Right hindlimb (tissue), 1 donor: Measurements from ENCODE around the gene NR2F2.

Experiments used
- DNase-seq: peaks from one replicate; pipeline ENCODE4 v3.0.0-alpha.2; 2018

The NR2F2 gene

DNA sequence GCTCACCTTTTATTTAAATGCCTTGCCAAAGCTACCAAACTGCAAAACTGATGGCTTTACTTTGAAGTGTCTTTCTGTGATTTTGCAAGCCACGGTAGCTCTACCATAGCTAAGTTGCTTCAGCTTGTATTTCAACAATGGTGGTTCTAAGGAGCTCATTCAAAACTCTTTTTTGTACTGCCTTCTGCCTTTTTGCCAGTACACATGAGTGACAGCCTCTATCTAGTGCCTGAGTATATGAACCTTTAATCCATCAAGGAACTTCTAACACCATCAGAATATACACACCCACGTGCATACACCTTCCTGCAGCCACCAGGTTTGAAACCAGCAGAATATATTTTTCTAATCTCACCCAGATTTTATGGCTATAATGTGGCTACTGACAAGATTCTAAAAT, 10.4 kb upstream of the NR2F2 start:
- no peak for DNase-seq

DNA sequence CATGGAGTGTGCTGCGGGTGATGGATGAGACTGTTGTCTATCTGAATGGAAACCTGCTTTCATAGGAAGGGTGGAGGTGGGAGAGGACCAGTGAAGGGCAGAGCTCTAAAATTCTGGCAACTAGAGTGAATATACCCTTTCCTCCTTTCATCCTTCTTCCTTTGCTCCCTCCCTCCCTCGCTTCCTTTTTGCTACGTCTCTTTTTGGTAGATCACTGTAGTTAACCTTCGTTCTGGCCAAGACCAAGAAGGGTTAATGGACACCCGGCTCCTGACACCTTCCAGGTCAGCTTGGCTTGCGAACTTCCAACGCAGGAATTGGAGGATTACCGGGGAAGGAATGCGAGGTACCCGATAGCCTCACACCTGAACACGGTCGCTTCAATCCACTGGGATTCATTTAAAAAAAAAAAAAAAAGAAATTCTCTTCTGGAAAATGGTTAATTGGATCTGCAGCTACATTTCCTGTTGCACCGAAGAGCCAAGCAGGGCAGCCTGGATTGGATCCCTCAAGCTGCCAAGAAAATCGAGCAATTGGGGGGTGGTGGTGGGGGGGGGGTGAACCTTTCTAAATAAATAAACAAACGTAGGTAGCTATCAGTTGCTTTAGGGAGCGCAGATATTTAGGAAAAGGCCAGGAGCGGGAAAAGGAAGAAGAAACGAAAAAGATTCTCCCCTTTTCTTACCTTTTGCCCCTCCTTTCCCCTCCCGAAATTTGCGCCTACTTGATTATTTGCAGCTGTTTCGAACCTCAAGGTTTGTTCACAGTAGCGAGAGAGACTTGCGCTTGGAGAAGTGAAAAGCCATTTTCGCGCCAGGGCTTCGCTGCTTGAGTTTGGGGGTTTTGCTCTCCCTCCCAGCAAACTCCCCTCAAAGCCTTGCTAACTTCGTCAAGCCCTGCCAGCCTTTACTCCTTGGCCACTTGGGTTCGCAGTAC, 9.5 kb upstream of the NR2F2 start:
- DNase-seq: peak; percentile 33

DNA sequence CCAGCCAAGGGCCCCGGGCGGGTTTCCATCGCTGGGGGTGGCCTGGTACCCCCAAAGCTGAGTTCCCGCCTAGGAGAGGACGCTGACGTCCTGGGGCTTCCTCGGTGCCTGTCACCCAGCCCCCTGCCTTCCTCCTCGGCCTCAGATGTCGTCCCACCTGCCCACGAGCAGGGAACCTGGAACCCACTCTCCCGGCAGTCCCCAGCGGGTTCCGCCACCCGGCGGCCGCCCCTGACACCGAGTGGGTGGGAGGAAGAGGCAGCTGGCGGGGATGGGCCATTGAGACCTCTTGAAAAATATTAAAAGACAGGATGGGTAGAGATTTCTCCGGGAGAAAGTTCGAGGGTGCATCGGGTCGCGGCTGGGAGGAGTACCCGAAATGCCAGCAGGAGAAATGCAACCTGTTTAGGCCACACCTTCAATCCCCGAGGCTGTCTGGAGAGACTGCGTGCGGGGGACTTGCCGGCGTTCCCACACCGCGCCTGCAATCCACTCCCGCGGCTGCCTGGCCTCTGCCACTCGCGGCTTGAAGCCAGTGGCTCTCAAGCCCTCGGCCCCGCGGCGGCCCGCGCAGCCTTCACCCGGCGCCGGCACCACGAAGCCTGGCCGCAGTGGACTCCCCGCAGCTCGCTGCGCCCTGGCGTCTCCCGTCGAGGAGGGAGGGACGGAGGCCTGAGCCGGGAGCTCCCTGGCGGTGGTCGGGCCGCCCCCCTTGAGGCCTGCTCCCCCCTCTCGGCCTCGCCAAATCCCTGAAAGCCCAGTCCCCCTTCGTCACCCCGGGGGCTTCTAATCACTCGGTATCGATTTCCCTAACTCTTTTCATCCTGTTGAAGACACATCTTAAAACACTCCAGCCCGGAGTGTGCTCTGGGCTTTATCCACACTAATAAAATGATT, 8.6 kb upstream of the NR2F2 start:
- DNase-seq: peak; percentile 51

DNA sequence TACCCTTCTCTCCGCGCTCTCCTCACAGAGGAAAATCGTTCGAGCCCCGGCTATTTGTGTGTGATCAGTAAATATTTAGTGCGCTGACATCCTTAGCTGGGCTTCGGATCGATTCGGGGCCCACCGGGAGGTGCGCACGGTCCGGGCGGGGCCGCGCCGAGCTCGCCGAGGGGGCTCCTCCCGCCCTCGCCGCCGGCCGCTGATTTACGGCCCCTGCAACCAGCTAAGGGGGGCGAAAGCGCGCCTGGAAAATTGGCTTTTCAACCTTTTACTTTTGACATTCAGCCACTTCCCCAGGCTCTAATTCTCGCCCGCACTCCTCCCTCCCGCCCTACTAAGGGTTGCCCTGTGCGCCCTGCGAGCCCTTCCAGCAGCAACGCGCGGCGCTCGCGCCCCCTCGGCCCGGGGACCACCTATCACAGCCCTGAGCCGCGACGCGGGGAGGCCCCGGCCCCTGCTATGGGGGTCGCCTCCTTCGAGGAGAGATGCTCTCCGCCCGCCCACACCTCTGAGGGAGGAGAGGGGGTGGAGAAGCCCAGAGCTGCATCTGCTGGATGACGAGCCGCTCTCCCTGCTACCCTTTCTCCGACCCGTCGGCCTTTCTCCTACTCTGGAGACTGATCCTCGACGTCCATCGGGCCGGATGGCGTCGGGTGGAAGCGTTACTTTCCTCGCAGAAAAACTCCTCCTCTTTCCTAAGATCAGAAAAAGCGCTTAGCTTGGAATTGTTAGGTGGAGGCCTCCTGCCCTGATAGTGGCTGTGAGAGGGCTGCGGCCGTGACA, 7.8 kb upstream of the NR2F2 start:
- peak; percentile 59 for DNase-seq

DNA sequence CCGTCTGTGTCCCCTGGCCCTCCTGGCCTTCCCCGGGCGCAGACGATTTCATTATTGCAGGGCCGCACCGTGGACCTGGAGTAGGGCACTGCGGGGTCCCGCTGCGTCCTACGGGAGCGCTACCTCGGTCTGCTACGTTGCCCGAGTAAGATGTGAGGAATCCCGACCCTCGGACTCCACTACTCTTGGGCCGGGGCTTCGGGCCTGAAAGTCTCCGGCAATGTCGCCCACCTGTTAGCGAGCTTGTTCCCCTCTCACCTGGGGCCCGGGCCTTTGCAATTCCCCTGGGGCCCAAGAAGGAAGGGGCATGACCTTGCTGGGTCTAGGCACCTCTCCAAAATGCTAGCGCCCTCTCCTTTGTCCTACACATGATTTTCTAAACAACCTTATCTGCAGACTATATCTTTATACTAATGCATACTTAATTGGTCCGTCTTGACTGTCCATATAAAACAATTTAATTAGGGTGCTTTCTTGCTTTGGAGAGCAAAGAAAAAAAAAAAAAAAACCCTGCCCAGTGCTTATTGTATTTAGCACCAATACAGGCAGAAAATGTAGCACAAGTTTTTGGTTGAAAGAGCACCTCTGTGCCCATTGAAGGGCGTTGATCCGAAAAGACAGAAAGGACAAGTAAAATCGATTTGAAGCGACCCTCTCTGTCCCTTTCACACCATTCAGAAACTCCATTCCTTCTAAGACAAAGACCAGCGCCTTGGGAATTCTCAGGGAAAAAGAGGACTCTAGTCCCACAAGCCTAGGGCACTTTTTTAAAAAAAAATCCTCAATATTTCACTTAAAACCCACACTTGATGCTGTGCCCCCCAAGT, 7.0 kb upstream of the NR2F2 start:
- DNase-seq: no peak

DNA sequence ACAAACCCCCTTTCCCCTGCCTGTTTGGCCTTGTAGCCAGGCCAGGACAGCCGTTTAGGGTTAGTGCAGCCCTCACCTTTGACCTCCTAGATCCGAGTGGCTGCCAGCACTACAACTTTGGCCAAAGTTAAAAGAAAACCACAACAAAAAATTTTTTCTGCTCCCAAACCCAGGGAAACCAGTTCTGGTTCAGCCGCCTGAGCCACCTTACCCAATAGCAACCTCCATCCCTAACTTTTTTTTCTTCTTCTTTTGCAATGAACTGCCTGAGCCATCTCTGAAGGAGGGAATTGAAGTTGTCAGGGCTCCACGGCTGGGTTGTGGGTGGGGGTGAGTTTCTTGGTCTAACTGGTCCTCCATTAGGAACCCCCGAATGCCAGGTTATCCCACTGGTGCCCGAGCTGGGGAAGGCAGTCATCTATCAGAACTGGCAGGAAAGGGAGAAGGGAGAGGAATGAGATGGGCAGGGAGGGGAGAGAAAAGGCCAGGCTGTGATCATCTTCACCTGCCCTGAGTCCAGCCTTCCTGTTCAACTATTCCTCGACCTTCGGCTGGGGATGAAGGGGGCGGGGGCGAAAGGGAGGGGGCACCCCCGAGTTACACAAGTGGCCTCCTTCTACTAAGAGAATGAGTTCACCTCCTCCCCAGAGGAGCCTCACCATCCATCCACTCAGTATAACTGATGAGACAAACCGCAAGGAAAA, 6.2 kb upstream of the NR2F2 start:
- DNase-seq: peak; percentile 24

DNA sequence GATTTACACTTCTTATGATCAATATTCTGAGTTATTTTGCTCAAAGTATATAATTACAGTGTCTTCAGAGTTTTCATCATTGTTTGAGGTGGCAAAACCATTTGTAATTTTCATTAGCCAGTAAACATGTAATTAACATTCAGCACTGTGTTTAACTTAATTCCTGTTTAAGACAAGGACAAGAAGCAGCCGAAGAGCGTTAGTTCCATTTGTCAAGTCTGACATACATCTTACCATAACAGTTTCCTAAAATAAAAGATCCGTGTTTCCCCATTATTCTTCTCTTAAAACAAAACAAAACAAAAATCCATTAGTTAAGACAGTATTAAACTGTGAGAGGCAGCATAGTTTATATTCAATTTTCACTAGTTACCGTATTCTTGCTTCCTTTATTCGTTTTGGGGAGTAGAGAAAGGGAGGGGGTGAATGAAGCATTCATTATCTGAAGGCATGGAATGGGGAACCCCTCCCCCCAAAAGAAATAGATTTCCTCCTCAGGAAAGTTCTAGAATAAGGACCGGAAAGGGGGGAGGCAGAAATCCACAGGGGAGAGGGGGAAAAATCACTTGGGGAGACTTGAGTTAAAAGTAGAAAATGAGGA, 5.5 kb upstream of the NR2F2 start:
- no peak for DNase-seq

DNA sequence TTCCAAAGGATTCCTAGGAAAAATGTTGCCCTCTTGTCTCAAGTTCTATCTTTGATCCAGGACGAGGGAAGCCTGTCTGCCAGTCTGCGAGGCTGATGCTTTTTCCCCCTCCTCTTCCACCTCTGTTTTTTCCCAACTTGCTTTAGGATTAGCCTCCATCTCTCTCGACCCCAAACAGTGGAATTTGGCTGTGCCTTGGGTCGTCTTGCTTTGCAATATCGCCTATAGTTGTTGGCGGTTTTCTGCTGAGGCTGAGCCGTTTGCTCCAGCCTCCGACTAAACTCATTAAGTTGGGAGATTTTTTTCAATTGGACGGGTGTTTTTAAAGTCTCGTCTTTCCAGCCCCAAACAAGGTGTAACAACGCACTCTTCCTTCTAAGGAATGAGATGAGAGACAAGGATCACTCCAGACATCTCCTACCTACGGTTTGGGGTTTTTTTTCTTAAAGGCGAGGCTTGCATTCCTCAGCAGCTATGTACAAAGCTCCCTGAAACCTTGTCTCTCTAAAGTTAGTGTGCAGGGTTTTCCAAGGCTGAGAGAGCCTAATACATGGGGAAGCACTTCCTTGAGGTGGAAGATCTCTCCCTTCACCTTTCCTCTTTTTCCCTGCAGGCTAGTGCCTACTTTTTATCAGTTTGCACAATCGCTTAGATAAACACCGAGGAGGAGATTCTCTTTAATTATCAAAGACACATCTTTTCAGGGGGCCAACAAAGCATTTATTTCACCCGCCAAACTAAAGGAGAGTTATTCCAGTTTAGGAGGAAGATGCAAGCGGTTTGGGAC, 4.8 kb upstream of the NR2F2 start:
- peak; percentile 28 for DNase-seq

DNA sequence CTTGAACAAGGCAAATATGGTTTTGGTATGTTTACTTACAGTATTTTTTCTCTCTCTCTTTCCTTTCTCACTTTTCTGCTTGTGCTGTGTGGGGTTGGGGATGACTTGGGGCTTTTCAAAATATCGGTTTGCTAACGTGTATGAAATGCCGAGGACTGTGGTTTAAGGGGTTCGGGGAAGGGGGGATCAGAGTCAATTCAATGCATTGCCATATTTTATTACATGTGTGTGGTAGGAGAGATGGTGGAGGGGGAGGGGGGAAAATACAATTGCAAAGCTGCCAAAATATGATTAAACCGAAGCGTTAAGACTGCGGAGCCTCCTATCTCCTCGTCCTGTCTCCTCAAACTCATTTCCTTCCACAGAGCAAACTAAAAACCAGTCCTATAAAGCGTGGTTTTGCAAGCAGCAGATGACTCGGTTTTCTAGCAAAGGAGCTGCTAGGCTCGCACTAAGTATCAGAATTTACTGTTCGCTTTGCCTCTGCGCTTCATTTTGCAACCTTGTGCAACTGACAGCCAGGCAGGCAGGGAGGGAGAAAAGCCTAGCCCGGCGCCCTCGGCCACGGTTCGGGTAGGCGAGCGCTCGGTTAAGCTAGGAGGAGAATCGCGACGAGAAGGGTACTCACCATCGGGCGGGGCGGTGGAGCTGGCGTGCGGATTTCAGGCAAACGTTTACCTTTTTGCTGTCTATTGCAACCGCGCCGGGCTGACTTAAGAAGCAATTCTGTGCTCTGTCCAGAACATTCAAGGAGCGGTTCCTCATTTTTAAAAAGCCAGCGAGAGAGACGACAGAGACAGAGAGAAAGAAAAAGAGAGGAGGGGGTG, 4.0 kb upstream of the NR2F2 start:
- peak; percentile 74 for DNase-seq

DNA sequence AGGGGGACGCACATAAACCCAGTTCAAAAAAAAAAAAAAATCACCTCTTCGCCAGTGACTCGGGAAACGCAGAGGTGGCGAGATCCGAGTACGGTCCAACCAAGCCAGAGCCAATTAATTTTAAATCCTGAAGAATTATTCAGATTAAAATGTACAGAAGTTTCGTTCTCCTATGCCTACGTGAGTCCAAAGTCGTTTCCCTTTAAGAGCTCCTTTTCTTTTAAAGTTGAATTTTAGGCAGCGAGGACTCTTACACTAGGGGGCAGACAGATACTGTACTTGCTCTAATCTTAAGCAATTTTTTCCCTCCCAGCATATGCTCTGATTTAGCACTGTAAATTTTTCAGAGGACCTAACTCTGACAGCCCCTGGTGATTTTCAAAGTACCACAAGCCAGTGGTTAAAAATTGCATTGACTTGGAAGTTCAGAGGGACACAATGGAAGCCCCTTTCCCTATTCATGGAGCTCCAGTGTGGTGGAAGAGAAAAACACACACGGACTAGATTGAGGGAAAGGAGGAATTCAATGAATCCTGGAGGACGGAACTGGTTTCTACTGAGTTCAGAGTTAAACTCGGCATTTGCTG, 3.3 kb upstream of the NR2F2 start:
- DNase-seq: peak; percentile 49

DNA sequence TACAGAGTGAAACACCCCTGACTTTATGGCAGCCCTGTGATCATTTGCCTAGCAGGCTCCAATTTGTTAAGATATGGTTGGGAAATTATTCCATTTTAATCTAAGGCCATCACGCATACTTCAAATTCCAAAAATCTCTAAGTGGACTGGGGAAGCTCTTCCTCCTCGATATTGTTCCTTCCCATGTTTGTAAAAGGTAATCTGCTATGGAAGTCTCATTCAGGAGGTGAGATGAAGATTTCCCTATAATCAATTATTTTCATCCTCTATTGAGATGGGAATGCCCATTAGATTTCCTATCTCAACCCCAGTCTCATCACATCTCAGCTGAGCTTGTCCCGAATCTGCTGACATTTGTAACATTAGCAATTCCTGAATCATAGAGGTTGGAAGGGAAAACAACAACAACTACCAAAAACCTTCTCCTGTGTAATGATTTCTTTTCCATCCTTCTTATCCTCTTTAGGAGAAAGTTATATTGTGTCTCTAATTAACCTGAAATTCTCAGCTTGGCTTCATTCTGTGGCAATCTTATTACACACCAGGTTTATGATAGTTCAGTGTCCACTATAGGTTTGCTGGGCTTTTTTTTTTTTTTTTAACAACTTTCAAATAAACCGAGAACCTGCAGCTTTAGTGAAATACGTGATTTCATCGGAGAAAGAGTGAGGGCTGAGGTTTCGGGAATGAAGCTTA, 2.2 kb upstream of the NR2F2 start:
- no peak for DNase-seq

DNA sequence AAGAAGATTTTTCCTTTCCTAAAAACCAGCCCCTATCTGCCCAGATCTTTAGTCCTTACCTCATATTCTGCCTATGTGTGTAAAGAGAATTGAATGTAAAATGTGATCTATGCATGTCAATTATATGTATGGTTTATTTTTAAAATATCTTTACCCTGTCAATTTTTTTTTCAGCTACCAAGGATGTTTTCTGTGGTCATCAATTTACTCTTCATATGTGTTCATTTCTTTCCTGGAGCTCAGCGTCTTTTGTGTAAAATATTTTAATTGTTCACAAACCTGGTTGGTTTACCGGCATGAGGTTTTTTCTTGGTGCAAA, 1.7 kb upstream of the NR2F2 start:
- no peak for DNase-seq

DNA sequence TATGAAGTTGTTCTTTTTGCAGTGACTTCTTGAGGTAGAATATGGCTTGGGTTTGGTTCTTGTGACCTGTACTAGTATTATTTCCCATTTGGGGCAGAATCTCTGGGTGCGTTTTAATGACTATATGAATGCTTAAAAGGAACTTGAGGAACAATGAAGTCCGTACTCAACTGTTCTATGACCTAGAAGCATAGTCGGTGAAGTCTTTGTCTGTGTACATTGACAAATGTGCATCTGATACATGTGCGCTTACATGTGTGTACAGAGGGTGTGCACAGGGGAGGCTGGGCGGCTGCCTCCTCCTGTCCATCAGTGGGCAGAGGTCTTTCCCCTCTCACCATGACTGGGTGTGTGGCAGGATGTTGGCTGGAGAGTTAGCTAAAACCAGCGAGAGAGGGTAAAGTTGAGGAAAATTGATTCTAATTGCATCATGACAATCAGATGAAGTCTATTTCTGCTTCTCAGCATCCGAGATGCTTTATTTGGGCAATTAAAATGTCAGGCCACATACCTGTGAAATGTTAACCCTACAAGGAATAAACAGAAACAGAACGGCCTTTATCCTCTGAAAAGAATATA, 1.0 kb upstream of the NR2F2 start:
- DNase-seq: peak; percentile 25

DNA sequence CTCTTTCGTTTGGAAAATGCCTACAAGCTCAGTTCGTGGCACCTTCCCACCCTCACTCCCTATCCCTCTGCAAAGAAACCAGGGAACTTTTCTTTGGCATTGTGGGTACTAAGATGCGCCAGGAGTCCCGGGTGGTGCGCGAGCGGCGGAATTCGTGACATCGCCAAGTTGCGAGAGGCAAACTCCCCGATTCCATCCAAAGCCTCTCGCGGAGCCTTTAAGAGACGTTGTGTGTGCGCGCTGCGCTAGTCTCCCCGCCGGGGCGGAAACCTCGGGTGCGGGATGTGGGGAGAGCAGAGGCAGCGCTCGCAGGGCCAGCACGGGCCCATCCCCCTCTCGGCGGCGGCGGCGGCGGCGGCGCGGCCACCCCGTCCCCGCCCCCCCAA, 443 bp upstream of the NR2F2 start:
- DNase-seq: no peak

DNA sequence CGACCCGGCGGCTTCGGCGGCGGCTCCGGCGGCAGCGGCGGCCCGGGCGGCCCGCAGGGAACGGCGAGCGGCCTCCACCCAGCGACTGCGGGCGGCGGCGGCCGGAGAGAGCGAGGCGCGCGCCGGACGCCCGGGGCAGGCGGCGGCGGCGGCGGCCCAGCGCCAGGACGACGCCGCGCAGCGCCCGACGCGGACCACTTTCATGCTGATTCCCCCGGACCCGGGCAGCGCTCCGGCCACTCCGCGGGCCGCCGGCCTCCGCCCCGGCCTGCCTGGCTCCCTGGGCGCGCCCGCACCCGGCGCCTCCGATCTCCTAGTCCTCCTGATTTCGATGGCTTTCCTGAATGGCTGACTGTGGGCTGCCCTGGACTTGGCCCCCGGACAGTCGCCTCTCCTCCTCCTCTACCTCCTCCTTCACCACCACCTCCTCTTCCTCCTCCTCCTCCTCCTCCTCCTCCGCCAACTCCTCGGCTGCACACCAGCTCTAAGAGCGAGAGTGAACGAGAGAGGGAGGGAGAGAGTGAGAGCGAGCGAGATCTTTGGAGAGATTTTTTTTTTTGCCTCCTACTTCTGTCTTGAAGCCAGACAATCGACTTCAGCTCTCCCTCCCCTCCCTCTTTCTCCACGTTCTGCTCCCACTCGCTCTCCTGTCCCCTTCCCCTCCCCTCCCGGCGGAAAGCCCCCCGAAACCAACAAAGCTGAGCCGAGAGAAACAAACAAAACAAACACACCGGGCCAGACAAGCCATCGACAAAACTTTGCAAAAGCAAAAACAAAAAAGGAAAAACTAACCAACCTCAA, 844 bp downstream of the NR2F2 start:
- DNase-seq: peak; percentile 68

DNA sequence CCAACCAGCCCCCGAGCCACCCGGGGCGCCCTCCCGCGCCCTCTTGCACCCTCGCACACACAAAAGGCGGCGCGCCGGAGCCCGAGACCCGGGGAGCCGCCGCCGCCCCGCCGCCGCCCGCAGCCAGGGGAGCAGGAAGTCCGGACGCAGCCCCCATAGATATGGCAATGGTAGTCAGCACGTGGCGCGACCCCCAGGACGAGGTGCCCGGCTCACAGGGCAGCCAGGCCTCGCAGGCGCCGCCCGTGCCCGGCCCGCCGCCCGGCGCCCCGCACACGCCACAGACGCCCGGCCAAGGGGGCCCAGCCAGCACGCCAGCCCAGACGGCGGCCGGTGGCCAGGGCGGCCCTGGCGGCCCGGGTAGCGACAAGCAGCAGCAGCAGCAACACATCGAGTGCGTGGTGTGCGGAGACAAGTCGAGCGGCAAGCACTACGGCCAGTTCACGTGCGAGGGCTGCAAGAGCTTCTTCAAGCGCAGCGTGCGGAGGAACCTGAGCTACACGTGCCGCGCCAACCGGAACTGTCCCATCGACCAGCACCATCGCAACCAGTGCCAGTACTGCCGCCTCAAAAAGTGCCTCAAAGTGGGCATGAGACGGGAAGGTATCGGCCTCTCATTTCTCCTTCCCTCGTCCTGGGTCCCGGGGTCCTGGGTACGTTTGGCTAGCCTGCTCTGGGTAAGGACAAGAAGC, 1.6 kb downstream of the NR2F2 start:
- DNase-seq: peak; percentile 56
